ENCODE data around the gene C16orf87.

The C16orf87 gene

DNA sequence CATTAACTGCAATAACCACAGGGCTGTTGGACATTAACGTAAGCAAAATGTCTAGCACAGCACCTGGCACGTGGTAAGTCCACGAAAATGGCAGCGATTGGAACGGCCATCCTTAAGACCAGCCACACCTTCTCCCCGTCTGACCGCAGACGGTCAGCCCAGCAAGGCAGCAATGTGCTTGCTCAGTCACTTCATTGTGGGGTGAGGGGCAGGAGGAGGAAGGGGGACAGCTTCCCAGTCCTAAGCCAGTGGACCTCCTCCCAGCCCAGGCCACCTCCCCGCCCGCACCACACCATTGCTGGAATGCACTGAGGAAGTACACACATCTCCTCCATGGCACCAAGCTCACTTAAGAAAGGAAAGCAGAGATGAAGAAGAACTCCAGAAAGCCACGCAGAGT, 74.2 kb downstream of the C16orf87 start:
- DNase-seq (ENCODE audit: low read depth): no peak

DNA sequence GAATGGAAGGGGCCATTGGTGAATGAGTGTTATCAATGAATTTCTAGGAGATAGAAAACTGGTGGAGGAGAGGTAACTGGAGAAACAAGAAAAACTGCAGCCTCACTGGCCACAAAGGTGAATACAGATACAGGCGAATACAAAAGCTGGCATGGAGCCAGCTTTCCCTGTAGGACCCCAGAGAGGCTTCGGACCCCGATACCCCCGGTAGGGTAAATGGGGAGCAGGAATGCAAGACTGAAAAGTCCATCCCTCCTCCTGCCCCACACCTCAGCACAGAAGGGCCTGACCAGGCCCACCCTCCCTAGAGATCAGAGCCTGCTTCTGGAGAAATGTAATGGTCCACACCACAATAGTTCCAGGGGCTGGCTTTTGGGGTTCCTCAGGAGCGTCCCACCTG, 78.0 kb downstream of the C16orf87 start:
- no peak for DNase-seq (ENCODE audit: low read depth)

DNA sequence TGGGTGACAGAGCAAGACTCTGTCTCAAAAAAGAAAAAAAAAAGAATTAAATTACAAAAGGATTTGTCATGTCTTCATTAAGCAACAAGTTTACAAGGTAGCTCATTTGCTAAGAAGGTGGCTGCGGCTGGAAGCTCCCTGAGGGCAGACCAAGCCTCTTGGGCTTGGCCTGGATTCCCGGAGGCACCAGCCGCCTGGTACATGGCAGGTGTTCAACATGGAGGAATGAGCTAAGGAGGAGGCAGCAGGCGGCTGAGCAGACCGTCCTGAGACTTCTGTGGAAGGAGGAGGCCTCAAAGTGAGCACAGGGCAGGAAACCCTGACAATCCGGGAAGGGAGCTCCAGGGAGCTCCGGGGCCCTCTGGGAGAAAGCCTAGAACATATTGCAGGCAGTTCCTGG, 79.6 kb downstream of the C16orf87 start:
- no peak for DNase-seq (ENCODE audit: low read depth)

DNA sequence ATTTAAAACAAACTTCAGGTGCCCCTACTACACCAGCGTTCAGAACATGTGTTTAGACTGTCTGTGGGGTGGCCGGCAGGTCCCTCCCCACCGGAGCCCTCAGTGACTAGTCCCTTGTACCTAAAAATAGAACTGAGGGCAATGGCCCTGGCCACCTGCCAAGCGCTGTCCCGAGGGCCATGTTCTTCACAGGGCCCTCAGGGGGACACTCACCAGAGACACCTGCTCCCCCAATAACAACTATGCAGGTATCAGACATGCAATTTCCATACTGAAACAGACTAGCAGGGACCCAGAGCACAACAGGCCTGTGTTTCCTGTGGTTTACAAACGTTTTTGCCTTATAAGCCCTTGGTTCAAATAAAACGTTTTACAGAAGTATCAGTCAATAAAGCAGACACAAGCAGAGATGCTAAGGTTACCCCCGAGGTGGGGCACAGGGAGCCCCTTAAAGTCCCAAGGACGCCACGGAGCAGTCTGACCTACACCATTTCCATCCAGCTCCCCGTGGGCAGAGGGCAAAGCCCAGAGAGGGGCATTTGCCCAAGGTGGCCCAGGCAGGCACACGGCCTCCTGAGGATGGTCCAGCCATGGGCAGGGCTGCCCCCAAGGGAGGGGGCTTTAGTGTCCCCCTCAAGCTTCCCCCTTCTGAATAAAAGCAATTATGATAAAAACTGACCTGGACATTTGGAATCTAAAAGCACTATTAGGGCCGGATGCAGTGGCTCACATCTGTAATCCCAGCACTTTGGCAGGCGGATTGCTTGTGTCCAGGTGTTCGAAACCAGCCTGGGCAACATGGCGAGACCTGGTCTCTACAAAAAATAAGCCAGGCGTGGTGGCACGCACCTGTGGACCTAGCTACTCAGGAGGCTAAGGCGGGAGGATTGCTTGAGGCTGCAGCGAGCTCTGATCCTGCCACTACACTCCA, 81.9 kb downstream of the C16orf87 start:
- no peak for DNase-seq (ENCODE audit: low read depth)

DNA sequence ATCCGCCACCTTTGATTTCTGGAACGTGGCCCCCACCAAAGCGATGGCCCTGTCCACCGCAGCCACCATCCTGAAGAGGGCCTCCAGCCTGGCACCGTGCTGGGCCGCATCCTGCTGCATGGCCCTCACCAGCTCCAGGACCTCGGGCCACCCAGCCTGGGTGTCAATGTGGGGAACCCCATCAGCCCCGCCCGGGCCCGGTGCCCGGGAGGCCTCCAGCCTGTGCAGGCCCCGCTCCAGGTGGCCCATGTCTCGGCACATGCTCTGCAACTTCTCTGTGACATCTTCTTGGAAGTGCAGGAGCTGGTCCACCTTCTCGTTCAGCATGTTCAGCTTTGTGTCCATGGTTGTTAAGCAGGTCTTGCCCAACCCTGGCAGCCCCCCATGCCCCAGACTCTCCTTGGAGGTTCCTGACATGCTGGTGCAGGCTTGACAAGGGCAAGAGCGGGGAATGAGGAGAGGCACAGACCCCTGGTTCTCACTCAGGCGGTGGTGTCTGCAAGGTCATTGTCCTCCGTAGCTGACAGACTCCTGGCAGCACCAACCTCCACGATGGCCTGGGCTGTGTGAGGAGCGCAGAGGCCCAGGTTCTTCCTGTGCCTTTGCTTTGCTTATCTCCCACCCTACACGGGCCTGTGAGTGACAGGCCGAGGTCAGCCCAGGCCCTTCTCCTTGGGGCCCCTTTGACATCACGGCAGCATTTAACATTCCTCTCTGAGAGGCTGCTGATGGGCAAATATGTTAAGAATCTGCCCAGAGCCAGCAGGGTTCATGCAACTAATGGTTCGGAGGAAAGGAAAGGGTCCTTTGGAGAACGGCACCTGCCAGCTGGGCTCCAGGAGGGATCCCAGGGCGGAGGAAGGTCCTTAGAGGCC, 83.0 kb downstream of the C16orf87 start, which contains the start of gene MYLK3:
MYLK3 (minus strand) TSS at position 568 of the 875 bp plus-strand sequence; CDS start at position 417, 151 bp downstream.
- no peak for DNase-seq (ENCODE audit: low read depth)

DNA sequence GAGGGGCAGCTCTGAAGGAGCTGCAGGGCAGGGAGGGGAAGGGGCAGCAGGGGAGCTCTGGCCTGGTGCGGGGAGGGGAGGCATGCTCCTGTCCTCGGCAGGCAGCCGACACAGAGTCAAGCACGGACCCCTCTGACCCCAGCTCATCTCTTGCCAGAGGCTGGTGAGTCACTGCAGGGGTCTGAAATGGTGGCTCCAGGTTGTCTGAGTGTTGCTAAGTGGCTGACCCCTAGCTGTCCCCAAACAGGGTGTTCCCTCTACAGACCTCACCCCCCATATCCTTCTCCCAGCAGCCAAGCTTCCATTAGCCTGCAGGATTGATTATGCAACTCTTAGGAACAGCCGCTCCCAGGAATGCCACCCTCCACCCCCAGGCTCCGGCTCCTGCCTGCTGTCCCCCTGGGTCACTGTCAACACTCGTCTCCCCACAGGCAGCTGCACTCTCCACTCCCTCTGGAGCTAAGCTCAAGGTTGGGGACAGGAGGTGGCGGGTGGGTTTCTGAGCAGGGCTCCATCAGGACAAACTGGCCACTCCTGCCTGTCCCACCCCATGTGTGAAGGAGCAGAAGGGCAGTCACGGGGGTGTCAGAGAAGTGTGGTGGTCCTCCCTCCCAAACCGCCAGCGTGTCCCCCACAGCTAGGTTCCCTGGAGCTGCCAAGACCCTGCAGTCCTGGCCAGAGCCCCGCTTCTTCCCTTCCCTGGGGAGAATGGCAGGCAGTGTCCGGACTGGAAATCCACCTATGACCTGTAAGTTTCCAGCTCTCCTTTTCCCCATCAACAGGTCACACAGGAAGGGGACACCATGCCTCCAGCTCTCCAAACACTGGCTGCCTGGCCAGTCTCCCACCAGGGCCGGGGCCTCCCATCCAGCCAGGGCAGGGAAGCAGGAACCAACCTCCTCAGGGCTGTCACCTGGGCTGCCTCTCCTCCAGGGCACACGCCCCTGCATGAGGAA, 83.9 kb downstream of the C16orf87 start:
- DNase-seq (ENCODE audit: low read depth): no peak
